ENCODE results near the gene CRYBB1.

The CRYBB1 gene

DNA sequence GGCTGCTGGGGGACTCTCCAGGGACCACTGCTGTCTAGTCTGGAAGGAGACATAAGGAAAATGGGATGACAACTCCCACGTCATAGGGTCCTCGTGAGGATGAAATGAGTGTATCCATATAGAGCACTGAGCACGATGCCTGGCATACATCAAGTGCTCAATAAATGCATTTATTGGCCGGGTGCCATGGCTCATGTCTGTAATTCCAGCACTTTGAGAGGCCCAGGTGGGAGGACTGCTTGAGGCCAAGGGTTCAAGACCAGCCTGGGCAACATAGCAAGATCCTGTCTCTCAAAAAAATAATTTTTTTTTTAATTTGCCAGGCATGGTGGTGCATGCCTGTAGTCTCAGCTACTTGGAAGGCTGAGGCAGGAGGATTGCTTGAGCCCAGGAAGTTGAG lies 15.7 kb downstream of the CRYBB1 start:
- DNase-seq: no peak

DNA sequence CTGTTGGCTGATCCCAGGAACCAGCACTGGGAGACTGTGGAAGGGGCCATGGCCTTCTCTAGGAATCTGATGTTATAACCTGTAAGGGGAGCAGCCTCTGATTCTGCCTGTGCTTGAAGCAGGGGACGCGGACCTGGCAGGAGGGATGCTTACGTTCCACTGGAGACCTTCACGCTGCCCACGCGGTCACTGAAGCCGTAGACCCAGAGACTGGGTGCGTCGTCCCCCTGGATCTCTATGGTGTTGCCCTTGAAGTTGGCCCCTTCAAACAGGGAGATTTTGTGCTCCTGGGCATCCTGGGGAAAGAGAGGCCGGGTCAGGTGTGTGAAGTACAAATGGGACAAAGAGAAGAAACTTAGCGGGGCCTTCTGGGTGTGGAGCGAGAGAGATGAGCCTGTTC lies 16.1 kb downstream of the CRYBB1 start:
- no peak for DNase-seq

DNA sequence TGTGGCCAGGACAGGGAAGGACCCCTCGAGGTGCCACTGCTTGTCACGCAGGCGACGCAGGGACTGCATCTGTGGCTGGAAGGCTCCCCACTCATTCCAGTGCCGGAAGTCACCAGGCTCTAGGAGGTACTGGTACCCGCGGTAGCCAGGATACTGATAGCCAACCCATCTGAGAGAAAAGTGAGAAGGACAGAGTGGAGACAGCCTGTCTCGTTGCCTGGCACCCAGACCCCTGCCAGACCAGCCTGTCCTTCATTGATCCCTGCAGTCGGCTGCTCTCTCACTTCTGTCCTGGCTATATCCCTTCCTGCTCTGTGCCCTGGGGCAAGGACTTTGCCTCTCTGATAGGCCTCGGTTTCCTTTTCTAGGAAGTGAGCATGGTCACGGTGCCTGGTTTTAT lies 18.3 kb downstream of the CRYBB1 start:
- DNase-seq: no peak

DNA sequence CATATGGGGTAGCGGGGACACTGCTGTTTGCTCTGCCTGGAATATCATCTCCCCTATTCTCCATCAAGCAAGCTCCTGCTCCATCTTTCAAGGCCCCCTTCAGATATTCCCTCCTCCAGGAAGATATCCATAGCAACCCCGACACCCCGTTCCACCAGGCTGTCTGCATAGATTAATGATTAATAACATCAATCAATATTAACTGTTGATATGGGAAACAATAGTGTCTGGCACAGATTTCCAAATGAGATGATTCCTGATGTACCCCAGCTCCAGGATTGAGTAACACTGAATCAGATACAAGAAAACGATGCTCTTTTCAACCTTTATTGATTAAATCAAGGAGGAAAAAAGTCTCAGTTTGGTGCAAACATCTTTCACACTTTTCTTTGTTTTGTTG lies 20.3 kb downstream of the CRYBB1 start:
- DNase-seq: no peak

DNA sequence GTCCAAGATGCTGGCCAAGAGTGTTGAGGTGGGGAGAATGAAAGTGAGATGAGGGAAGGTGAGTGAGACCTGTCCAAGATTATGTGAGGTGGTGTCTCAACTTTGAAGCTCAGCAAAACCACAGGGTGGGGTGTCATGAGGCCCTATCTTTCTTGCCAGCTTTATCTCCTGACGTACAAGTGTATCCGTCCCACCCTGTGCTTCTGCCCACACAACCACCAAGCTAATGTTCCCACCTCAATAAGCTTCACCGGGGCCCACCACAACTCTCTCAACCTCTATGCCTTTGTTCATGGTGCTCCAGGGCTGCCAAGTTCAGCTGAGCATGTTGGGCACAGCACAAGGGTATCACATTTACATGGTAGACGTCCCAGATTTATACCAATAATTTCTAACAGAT lies 20.8 kb downstream of the CRYBB1 start:
- no peak for DNase-seq

DNA sequence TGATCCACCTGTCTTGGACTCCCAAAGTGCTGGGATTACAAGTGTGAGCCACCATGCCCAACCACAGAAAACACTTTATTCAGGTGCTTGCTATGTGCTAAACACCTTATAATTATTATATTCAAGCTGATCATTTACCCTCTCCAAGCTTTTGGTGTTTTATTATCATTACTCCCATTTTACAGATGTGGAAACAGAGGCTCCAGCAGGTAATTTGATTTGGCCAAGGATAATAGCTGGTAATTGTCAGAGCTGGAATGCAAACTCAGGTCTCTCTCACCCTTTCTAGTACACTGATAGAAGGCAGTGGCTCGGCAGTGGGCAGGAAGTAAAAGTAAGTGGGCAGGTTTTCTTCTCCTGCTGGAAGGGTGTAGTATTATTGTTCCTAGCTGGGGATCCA lies 24.1 kb downstream of the CRYBB1 start:
- no peak for DNase-seq

DNA sequence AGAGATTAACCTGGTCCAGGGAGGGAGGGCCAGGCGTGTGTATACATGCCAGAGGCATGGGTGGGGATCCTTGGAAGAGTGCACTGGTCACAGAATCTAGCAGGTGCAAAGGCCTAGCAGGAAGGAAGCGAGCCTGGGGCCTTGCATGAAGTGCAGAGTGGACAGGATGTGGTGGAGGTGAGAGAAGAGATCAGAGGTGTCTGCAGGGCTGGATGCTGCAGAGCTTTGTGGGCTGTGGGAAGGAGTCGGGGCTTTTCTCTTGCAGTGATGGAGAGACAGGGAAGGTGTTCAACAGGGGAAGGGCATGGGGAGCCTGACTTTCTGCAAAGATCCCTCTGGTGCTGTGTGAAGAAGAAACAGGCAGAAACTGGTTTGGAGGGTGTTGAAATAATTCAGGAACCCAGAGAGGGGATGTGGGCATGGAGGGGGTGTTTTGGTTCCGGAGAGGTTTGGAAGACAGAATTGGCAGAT lies 25.4 kb downstream of the CRYBB1 start:
- peak; percentile 11 for DNase-seq

DNA sequence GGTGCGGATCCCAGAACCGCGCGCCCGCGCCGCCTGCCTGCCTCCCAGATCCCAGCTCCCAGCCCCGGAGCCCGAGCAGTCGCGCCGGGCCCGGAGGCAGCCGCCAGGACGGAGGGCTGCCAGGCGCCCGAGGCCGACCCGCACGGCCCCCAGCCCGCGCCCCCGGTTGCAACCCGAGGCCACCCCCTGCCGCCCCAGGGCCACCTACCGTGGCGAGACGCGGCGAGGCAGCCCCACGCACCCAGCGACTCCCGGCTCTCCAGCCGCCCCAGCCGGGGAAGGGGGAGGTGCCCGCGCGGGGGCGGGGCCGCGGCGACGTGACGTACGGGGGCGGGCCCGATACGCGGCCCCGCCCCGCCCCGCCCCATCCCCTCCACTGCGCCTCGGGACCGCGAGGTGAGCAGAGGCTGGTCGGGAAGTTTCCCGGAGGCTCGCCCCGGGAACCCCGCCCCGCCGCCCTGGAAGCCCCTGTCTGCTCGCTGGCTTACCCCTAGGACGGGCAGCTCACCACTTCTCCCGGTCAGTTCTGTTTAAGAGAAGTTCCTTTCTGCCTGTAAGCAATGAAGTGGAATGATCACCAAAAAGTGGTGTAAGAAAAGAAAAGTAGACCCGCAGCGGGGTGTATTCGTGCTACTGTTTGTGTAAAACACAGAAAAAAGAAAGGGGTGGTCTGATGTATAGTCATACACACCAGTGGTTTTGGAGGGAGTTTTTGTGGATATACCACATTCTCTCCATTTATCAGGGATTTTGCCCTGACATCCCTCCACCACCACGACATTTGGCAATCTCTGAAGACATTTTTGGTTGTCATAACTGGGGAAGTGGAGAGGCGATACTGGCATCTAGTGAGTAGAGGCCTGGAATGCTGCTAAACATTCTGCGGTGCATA lies 27.7 kb downstream of the CRYBB1 start, which contains the start of gene TPST2:
Gene TPST2 (minus strand): TSS at position 288 of the 892 bp plus-strand sequence. CDS start 48,502 bp downstream, outside the sequence.
- DNase-seq: peak; percentile 71

DNA sequence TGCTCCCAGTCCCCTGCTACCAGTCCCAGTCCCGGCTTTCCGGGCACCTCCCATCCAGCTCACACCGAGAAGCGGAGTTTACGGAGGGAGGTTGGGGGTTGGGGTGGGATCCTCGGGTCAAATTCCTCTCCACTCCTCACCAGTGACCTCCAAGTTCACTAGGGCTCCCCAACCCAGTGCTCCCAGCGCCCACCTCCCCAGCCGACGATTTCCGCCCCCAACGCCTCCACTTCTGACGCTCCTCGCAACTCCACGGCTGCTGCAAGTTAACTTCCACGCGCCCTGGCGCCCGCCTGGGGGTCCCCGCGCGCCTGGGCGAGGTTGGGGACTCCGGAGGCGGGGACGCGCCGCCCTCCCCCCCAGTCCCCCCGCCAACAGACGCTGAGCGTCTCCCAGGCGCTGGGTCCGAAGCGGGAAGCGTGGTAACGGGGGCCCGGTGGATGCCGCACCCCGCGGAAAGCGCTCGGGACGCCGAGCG lies 28.4 kb downstream of the CRYBB1 start:
- DNase-seq: peak; percentile 10

DNA sequence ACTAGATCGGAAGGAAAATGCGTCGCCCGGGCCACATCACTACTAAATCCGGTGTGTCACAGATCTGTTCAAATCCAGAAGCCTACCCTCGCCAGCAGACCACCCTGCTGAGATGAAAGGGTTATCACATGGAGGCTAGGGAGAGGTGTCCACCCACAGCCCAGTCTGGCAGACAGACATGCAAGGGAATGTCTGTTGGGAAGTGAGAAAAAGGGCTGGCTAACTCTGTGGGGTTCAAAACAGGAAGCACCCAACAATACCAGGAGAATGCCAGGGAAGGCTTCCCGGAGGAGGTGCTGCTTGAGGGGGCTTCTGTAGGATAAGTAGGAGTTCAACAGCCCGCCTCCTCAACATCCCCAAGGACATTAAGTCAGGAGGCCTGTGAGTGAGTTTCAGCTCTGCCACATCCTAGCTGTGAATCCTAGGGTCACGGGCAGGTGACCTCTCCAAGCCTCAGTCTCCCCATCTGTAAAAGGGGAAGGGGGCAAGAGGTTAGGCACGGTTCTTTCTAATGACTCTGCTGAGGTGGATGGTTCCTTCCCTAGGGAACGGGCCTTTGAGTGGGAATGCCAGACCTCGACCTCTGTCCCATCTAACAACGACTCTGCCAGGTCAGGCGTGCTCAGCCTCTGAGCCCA lies 29.0 kb downstream of the CRYBB1 start:
- no peak for DNase-seq

DNA sequence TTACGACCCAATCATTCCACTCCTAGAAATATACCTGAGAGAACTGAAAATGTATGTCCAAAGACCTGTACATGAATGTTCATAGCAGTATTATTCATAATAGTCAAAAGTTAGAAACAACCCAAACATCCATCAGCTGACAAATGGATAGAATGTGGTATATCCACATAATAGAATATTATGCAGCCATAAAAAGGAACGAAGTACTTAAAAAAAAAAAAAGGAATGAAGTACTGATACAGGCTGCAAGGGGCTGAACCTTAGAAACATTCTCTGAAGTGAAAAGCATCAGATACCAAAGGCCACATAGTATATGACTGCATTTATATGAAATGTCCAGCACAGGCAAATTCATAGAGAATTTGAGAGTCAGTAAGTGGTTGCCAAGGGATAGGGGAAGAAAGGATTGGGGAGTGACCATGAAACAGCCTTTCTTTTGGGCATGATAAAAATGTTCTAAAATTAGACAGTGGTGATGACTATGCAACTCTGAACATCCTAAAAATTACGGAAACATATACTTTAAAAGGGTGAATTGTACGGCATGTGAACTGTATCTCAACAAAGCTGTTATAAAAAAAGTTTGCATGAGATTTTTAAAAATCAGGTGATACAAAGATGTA lies 29.7 kb downstream of the CRYBB1 start:
- DNase-seq: no peak

DNA sequence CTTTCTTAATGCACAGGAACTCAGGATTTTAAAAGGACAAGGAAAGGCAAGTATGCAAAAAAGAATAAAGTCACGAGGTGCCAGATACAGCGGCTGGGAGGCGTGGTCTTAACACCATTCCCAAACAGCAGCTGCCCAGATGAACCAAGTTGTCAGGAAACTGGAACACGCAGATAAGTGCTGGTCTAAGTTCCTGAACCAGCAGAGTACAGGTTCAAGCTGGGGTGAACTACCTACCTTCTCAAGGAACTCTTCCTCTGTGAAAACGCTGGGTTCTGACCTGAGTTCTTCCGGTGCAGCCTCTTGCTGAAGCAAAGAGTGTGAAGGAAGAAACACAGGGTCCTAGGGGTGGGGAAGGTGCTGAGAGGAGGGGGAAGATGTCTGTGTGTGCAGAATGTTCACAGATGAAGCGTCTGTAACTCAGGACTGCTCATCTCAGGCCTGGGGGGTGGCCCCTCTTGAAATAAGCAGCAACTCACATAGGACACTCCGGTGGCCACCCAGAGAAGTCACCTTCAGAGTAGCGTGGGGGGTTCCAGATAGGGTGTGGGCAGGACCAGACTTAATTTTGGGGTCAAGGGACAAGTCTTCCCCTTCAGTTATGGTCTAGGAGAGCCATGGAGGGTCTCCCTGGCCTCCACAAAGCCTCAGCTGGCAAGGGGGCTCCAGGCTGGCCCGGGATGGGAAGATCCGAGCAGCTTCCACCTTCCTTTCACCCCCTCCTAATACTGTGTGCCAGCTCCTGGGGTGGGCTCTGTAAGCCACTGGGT lies 31.1 kb downstream of the CRYBB1 start:
- no peak for DNase-seq

DNA sequence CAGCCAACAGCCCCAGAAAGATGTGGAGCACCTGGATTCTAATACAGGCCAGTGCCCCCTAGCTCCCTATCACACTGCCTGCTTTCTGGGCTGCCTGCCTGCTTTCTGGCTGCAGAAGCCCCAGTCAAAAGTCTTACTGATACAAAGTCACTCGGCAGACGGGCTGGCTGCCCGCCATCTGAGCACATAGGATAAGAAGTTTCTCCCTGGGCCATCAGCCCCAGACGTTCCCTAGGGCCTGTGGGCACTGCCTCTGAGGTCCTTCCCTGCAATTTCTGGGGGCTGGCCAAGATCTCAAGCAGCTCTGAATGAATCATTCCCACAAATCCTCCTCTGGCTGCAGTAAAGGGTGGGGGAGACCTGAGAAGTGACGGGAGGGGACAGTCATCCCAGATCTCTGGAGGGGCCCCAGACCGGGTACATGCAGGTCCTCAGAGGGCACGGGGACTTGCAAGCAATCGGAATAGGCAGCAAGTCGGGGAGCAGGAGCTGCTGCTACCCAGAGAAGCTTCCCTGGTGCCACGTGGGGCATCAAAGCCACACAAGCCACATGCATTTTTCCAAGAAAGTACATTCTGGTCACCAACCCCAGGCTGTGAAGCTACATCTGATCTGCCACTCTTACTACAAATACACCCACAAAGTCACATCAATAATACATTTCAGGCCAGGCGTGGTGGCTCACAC lies 32.6 kb downstream of the CRYBB1 start:
- DNase-seq: no peak

DNA sequence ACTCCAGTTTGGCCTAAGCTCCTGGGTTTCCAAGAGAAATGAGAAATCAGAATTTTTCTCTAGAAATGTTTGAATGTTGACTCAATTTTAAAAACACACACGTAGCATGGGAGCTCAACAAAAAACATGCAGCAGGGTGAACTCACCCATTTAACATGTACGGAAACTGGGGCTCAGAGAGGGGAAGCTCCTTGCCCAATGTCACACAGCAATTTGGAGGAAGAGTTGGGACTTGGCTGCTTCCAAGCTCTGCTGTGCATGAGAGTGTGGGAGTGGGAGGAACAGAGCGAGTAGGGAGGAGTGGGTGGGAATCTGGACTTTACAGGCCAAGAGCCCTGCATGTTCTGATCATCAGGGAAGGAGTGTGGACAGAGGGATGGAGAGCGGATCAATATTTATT lies 33.8 kb downstream of the CRYBB1 start:
- DNase-seq: no peak

DNA sequence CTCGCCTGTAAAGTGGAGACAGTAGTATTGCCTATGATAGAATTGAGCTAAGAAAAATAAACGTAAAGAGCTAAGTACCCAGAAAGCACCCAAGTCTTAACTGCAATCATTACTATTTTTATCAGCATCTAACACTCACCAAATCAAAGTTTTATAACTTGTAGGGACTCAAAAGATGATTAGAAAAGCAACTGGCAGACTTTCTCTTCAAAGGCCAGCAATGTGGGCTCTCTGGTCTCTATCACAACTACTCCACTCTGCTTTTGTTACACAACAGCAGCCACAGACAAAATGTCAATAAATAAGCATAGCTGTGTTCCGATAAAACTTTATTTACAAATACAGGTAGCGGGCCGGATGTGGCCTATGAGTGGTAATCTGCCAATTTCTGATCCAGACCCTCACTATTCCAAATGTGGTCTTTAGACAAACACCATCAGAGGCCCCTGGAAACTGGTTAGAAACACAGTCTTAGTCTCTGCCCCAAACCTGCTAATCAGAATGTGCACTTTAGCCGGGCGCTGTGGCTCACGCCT lies 36.1 kb downstream of the CRYBB1 start:
- no peak for DNase-seq

DNA sequence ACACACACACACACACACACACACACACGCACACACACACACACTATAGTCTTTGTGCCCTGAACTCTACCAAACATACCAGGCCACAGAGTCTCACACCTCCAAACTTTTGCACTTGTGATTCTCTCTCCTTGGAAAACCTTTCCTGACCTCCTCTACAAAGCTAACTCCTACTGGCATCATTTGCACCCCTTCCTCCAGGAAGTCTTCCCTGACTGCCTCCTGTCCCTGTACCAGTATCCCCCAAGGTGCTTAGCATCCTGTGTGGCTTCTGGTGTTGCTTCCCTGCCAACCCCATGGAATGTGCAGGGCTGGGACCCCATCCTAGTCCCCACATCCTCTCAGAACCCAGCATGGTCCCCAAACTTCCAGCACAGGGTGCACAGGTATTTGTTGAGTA lies 36.8 kb downstream of the CRYBB1 start:
- no peak for DNase-seq

DNA sequence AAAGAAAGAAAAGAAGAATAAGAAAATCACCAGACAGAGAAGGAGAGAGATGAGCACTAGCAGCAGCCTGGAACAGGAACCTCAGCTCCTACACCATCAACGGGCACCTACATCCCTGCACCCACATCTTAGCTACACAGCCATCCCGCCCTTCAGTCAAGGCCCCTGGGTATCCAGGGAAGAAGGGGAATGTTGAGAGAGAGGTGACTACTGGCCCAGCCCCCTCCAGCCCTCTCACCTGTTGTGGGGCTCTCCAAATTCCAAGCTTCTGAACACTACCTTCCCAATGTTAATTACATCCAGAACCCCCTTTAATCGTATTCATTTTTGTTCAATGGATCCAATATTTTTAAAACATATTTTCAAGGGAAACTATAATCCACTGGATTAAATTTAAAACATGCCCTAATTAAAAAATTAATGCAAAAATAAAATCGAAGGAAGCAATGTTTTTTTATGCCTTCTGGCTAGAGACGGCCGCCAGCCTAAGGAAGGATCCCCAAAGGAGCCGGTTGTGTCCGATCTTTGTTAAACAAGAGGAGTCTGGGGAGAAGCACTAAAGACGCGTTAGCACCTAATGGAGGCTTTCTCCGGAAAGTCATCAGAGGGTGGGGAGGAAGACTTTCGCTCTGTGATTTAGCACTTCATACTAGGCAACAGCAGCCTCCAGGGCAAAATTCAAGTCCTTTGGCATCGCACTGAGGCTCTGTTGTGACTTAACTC lies 37.4 kb downstream of the CRYBB1 start:
- no peak for DNase-seq

DNA sequence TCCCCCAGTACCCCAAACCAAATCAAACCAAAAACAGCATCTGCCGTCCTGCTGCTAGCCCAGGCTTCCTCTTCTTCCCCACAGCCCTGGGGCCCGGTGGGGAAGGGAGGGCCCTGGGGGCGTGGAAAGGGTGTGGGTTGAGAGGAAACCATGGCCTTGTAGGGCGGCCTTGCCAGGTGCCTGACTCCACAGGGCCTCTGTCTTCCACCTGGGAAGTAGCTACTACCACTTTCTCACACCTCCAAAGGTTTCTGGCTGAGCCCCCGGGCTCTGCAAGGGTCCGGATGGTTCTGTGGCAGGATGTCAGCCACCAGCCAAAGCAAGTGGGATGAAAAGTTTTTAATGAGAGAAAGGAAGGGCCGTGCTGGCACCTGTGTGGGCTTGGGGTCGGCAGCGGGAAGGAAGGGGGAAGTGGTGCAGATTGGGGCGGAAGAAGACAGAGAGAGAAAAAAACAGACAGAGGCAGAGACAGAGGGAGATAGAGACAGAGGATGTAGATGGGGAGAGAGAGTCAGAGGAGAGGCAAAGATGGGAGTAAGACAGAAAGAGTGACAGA lies 38.4 kb downstream of the CRYBB1 start:
- DNase-seq: peak; percentile 29

DNA sequence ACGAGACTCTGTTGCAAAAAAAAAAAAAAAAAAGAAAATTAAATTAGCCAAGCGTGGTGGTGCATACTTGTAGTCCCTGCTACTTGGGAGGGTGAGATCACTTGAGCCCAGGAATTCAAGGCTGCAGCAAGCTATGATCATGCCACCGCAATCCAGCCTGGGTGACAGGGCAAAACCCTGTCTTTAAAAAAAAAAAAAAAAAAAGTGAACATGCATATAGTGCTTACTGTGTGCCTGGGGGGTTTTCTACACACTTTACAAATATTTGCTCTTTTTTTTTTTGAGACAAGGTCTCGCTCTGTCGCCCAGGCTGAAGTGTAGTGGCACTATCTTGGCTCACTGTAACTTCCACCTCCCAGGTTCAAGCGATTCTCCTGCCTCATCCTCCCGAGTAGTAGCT lies 40.7 kb downstream of the CRYBB1 start:
- DNase-seq: no peak

DNA sequence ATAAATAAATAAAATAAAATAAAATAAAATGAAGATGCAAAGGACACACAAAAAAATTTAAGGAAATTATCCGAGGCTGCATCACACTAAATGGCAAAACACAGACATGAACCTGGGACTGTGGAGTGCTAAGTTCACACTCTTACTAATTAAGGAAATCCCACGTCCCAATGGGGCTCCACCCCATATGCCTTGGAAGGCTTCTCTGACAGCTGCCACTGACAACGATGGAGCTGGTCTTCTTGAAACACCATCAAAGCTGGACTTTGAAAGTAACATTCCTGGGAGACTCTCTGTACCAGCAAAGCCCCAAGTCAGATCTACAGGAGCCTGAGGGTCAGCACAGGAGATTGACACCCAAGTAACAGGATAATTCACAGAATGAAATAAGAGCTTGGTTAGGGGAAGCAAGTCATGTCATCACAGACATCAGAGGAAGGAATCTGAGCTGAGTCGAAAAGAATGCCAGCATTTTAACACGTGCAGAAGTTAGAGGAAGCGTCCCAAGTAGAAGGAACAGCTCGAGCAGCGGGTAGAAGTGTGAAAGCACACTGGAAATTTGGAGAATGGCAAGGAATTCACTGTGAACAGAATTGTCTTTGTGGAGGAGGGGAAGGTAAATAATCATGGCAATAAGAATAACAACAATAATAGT lies 41.7 kb downstream of the CRYBB1 start:
- no peak for DNase-seq
